Measurements from ENCODE around the gene MYCT1. TPM values are rescaled to one million over a fixed set of nuclear protein-coding genes. Genes with fewer than 3 reads are reported as not detected.

MYCT1 gene
- total RNA-seq, 1 donor from 2014 or later, result not detected

- DNase-seq (no peak), ATAC-seq (ENCODE audit: low read depth) (no peak)
- Mint-ChIP-seq H3K4me3 (no peak overlapping the region), H3K9me3 (no peaks in the 10 kb centered on the region), H3K27me3 (no peaks in the 10 kb centered on the region), H3K27ac (no peak overlapping the region), H3K36me3 (ENCODE audit: low read depth) (no peaks in the 10 kb centered on the region), H3K4me1 (no peaks in the 10 kb centered on the region)
- ChIA-PET CTCF (no interaction called here), POLR2A (no interaction called here)
- no peak for TF ChIP-seq CTCF (IDR thresholded peaks at IDR 0.05)
- intact Hi-C loops (cut with micrococcal nuclease), result loop anchor here (5.0 kb wide), 1 partner anchor 273 kb away; no protein-coding TSS in a partner anchor
These were observed 51.6 kb downstream of the MYCT1 start for GRCh38 chr6:152749336-152749735.

GRCh38 chr6:152750694-152751093, 53.0 kb downstream of the MYCT1 start, which contains the start of gene VIP:
VIP (plus strand) TSS chr6:152750797; CDS start chr6:152752178, 1,381 bp downstream.
- Mint-ChIP-seq H3K9me3 (no peaks in the 10 kb centered on the region), H3K27ac (no peak within 1 kb of the TSS), H3K4me3 (no peak within 1 kb of the TSS), H3K27me3 (no peaks in the 10 kb centered on the region), H3K36me3 (ENCODE audit: low read depth) (no peaks in the 10 kb centered on the region), H3K4me1 (no peaks in the 10 kb centered on the region)
- intact Hi-C loops (cut with micrococcal nuclease), result no loop called here
- POLR2A ChIA-PET, result no interaction called here
- no peak for TF ChIP-seq CTCF (IDR thresholded peaks at IDR 0.05)
- DNase-seq (no peak), ATAC-seq (ENCODE audit: low read depth) (no peak)
- CTCF ChIA-PET, result no interaction called here

GRCh38 chr6:152765331-152765730, 67.6 kb downstream of the MYCT1 start:
- H3K27me3 Mint-ChIP-seq, result no peaks in the 10 kb centered on the region
- no peaks in the 10 kb centered on the region for H3K9me3 Mint-ChIP-seq
- DNase-seq (no peak), ATAC-seq (ENCODE audit: low read depth) (no peak)
- H3K36me3 Mint-ChIP-seq (ENCODE audit: low read depth), result no peaks in the 10 kb centered on the region
- H3K4me3 Mint-ChIP-seq, result no peak overlapping the region
- ChIA-PET CTCF (no interaction called here), POLR2A (no interaction called here)
- no peaks in the 10 kb centered on the region for H3K4me1 Mint-ChIP-seq
- TF ChIP-seq CTCF (IDR thresholded peaks at IDR 0.05), result no peak
- no peak overlapping the region for H3K27ac Mint-ChIP-seq
- intact Hi-C loops (cut with micrococcal nuclease), result no loop called here

- DNase-seq (no peak), ATAC-seq (ENCODE audit: low read depth) (no peak)
- no peak for TF ChIP-seq CTCF (IDR thresholded peaks at IDR 0.05)
- ChIA-PET POLR2A (no interaction called here), CTCF (no interaction called here)
- intact Hi-C loops (cut with micrococcal nuclease), result no loop called here
- H3K36me3 Mint-ChIP-seq (ENCODE audit: low read depth), result no peaks in the 10 kb centered on the region
- no peaks in the 10 kb centered on the region for H3K27me3 Mint-ChIP-seq
- no peak overlapping the region for H3K4me3 Mint-ChIP-seq
- H3K27ac Mint-ChIP-seq, result no peak overlapping the region
- H3K4me1 Mint-ChIP-seq, result no peaks in the 10 kb centered on the region
- no peaks in the 10 kb centered on the region for H3K9me3 Mint-ChIP-seq
These were observed 71.5 kb downstream of the MYCT1 start for GRCh38 chr6:152769159-152769558.

GRCh38 chr6:152769993-152770392, 72.3 kb downstream of the MYCT1 start:
- no peak overlapping the region for H3K27ac Mint-ChIP-seq
- TF ChIP-seq CTCF (IDR thresholded peaks at IDR 0.05), result no peak
- POLR2A ChIA-PET, result no interaction called here
- H3K4me3 Mint-ChIP-seq, result no peak overlapping the region
- ATAC-seq (ENCODE audit: low read depth) (no peak), DNase-seq (no peak)
- CTCF ChIA-PET, result no interaction called here
- H3K9me3 Mint-ChIP-seq, result no peaks in the 10 kb centered on the region
- H3K36me3 Mint-ChIP-seq (ENCODE audit: low read depth), result no peaks in the 10 kb centered on the region
- no peaks in the 10 kb centered on the region for H3K4me1 Mint-ChIP-seq
- H3K27me3 Mint-ChIP-seq, result no peaks in the 10 kb centered on the region
- intact Hi-C loops (cut with micrococcal nuclease), result no loop called here
